Ishikawa (cell line): Measurements from ENCODE around the gene PPP1R37.

Experiments
- EP300 ChIP-seq: IDR thresholded peaks from 2 replicates; pipeline ENCODE4 v1.6.1; 2012; ENCODE audit warnings: borderline replicate concordance
- TF ChIP-seq, protein P1 (sequence below): IDR thresholded peaks from 2 replicates; pipeline ENCODE4 v1.6.1; 2012; ENCODE audit warnings: low read depth, mild to moderate bottlenecking

DNA sequence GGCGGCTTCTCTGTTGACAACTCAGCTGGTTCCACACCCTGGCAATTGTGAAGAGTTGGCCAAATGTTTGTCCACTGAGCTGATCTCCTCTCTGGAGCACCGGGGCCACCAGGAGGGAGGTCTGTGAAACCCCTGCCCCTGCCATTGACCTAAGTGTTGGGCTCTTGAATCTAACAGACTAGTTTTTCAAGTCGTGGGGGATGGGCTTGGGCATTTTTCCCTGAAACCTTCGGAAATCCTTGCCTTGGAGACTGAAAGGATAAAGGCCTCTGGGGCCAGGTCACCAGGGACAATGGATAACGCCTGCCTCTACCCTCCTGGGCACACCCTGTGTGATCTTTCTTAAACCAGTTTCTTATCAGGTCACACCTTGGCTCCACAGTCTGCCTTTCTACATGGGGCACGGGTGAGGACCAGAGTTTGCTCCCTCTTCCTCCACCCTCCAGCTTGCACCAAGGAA is 13.0 kb upstream of the PPP1R37 start:
- TF ChIP-seq, protein P1, sequence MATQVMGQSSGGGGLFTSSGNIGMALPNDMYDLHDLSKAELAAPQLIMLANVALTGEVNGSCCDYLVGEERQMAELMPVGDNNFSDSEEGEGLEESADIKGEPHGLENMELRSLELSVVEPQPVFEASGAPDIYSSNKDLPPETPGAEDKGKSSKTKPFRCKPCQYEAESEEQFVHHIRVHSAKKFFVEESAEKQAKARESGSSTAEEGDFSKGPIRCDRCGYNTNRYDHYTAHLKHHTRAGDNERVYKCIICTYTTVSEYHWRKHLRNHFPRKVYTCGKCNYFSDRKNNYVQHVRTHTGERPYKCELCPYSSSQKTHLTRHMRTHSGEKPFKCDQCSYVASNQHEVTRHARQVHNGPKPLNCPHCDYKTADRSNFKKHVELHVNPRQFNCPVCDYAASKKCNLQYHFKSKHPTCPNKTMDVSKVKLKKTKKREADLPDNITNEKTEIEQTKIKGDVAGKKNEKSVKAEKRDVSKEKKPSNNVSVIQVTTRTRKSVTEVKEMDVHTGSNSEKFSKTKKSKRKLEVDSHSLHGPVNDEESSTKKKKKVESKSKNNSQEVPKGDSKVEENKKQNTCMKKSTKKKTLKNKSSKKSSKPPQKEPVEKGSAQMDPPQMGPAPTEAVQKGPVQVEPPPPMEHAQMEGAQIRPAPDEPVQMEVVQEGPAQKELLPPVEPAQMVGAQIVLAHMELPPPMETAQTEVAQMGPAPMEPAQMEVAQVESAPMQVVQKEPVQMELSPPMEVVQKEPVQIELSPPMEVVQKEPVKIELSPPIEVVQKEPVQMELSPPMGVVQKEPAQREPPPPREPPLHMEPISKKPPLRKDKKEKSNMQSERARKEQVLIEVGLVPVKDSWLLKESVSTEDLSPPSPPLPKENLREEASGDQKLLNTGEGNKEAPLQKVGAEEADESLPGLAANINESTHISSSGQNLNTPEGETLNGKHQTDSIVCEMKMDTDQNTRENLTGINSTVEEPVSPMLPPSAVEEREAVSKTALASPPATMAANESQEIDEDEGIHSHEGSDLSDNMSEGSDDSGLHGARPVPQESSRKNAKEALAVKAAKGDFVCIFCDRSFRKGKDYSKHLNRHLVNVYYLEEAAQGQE = no peak
- no peak for TF ChIP-seq EP300
